Left lung (tissue), 10 donors: Measurements from ENCODE around the gene MAP3K19. TPM values are rescaled to one million over a fixed set of nuclear protein-coding genes. Genes with fewer than 3 reads are reported as not detected.
A peak's percentile ranks its signal among the peaks of the same experiment; 100 is the strongest.

Experiments used
- ATAC-seq: fragments of 200-7000 bp; cut with Tn5 transposase; one replicate; pipeline ENCODE4 v1.9.1; 2020; ENCODE audit warnings: moderate library complexity
- DNase-seq, 4 donors: peaks; one replicate each; pipeline ENCODE4 v3.0.0-alpha.2; 2013 to 2020
- H3K27ac ChIP-seq, 2 donors: fragments of 200-600 bp; sonication (generic) in 1 of 2; one replicate each; pipeline versions ENCODE4 v1.5.0 to v1.8.0; 2020 to 2021
- H3K27me3 ChIP-seq, 2 donors: fragments of 200-600 bp; sonication (generic) in 1 of 2; one replicate each; pipeline versions ENCODE4 v1.5.0 to v1.8.0; 2020 to 2021
- H3K36me3 ChIP-seq, 2 donors: fragments of 200-600 bp; sonication (generic) in 1 of 2; one replicate each; pipeline versions ENCODE4 v1.5.0 to v1.8.0; 2020 to 2021
- H3K4me1 ChIP-seq, 2 donors: fragments of 200-600 bp; one replicate each; pipeline ENCODE4 v1.8.0; 2021
- H3K4me3 ChIP-seq, 2 donors: fragments of 200-600 bp; sonication (generic) in 1 of 2; one replicate each; pipeline versions ENCODE4 v1.5.0 to v1.8.0; 2020 to 2021; ENCODE audit warnings: mild to moderate bottlenecking in 1 of 2
- H3K9me3 ChIP-seq, 2 donors: fragments of 200-600 bp; sonication (generic) in 1 of 2; one replicate each; pipeline versions ENCODE4 v1.5.0 to v1.8.0; 2020 to 2021
- CTCF ChIP-seq, 2 donors: fragments of 200-600 bp; sonication (generic) in 1 of 2; IDR thresholded peaks; one replicate each; pipeline versions ENCODE4 v1.5.0 to v1.8.0; 2021; ENCODE audit warnings: antibody characterized with exemption in 2 of 2
- intact Hi-C, 2 donors: fragments of 100-400 bp; cut with DNase I; formaldehyde crosslinking; loops; one replicate each; pipeline versions ENCODE4 v1.11.2 to v1.14.2; 2022
- polyA plus RNA-seq, 6 donors: library from polyadenylated mRNA; unstranded; fragments of 120-200 nt; gene quantifications; one replicate each; pipeline ENCODE4 v1.2.1, GENCODE V29; 2013; ENCODE audit not compliant: insufficient read length in 6 of 6
- total RNA-seq, 2 donors: library from RNA; stranded (reverse); fragmentation: NEBNext Ultra II Directional; extraction: Animal tissue kit (Norgen Biotek cat#: 25700); gene quantifications; one replicate each; pipeline ENCODE4 v1.2.1, GENCODE V29; 2021
- donor health status: DM: no; HTN: yes; CAD: no.
- donor health status: DM: no; HTN: no; CAD: no.

Gene MAP3K19
- total and polyA plus RNA-seq, 8 donors = 0.79 to 4.8 (median 2.8) TPM; not detected in 1

- ATAC-seq (no peak), DNase-seq (no peak)
- TF ChIP-seq CTCF (IDR thresholded peaks at IDR 0.05) = no peak
- intact Hi-C loops = no loop called here
- Histone ChIP-seq H3K27me3 (no peaks in the 10 kb centered on the region), H3K27ac (no peak overlapping the region), H3K4me1 (no peaks in the 10 kb centered on the region), H3K4me3 (no peak overlapping the region), H3K9me3 (no peaks in the 10 kb centered on the region), H3K36me3 (peaks cover 0 to 36% of the 10 kb centered on the region in 2 donors)
Measured at GRCh38 chr2:135064149-135064548, 16.9 kb upstream of the MAP3K19 start.

- TF ChIP-seq CTCF (IDR thresholded peaks at IDR 0.05) = no peak
- Histone ChIP-seq H3K9me3 (no peaks in the 10 kb centered on the region), H3K27ac (no peak overlapping the region), H3K27me3 (no peaks in the 10 kb centered on the region), H3K36me3 (peaks cover 0 to 36% of the 10 kb centered on the region in 2 donors), H3K4me3 (no peak overlapping the region), H3K4me1 (peaks cover 0 to 3% of the 10 kb centered on the region in 2 donors)
- no peak for ATAC-seq
- no peak for DNase-seq
- intact Hi-C loops = no loop called here
Measured at GRCh38 chr2:135063210-135063609, 16.0 kb upstream of the MAP3K19 start.

- Histone ChIP-seq H3K36me3 (peaks cover 0 to 35% of the 10 kb centered on the region in 2 donors), H3K4me1 (peaks cover 0 to 26% of the 10 kb centered on the region in 2 donors), H3K9me3 (no peaks in the 10 kb centered on the region), H3K4me3 (no peak overlapping the region), H3K27me3 (no peaks in the 10 kb centered on the region), H3K27ac (no peak overlapping the region)
- no peak for TF ChIP-seq CTCF (IDR thresholded peaks at IDR 0.05)
- ATAC-seq (no peak), DNase-seq (no peak)
- intact Hi-C loops = no loop called here
Measured at GRCh38 chr2:135059577-135059976, 12.3 kb upstream of the MAP3K19 start.

DNA sequence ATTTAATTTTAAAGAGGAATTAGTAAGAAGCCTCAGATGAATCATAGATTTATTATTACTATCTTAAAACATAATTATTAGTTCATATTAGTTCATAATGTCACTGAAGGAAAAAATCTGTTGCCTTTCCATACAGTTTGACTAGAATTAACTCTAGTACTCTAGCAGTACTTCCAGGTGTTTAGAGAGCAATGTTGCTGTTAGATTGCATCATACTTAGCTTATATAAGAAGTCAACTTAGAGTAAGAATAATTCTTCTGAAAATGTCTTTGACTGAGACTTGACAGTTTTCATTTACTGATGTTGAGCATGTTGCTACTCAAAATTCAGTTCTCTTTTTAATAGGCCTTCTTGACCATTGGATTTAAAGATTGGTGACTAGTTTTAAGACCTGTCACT, 9.5 kb upstream of the MAP3K19 start:
- H3K36me3 ChIP-seq = peaks cover 0 to 21% of the 10 kb centered on the region in 2 donors
- no peaks in the 10 kb centered on the region for H3K27me3 ChIP-seq
- H3K27ac ChIP-seq = no peak overlapping the region
- intact Hi-C loops = no loop called here
- ATAC-seq (no peak), DNase-seq (no peak)
- no peak for TF ChIP-seq CTCF (IDR thresholded peaks at IDR 0.05)
- no peaks in the 10 kb centered on the region for H3K9me3 ChIP-seq
- H3K4me3 ChIP-seq = no peak overlapping the region
- peaks cover 16 to 44% of the 10 kb centered on the region in 2 donors for H3K4me1 ChIP-seq

DNA sequence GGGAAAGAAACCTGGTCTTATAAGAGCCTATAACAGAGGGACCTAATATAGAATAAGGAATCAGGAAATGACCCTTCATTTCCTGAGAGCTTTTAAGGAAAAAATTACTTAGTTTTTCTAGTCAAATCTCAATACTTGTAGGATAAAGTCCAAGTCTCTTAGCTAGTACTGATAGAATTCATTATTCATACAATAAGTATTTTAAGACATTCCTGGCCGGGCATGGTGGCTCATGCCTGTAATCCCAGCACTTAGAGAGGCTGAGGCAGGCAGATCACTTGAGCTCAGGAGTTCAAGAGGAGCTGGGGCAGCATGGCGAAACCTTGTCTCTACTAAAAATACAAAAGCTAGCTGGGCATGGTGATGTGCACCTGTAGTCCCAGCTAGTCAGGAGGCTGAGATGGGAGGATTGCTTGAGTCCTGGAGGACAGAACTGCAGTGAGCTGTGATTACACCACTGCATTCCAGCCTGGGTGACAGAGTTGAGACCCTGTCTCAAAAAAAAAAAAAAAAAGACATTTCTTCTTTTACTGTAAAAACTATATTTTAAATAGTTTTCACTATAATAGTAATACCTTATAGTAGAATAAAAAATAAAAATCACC, 8.0 kb upstream of the MAP3K19 start:
- Histone ChIP-seq H3K4me3 (no peak overlapping the region), H3K4me1 (peaks cover 17 to 44% of the 10 kb centered on the region in 2 donors), H3K27me3 (no peaks in the 10 kb centered on the region), H3K9me3 (no peaks in the 10 kb centered on the region), H3K27ac (no peak overlapping the region), H3K36me3 (peaks cover 0 to 6% of the 10 kb centered on the region in 2 donors)
- no peak for TF ChIP-seq CTCF (IDR thresholded peaks at IDR 0.05)
- peak; percentile 42 for ATAC-seq
- peak in 1 of 4 donors; percentile 41 for DNase-seq
- intact Hi-C loops = no loop called here
